Measurements from ENCODE around the gene STAM. TPM values are rescaled to one million over a fixed set of nuclear protein-coding genes. Genes with fewer than 3 reads are reported as not detected.

Gene STAM
- total and polyA plus RNA-seq, 2 donors (not counting 3 experiments of a cell fraction or from before 2014, with no cell fraction given) = 17.7 to 20.0 TPM

GRCh38 chr10:17624996-17625395 is 19.0 kb upstream of the STAM start:
- intact Hi-C loops (cut with micrococcal nuclease) = no loop called here
- BruUV-seq (replicated peaks) = no TSS peak
- CTCF ChIA-PET = interaction anchor here (1.0 kb wide), 1 partner anchor 9 kb away, joined by 4 read pairs; no protein-coding TSS in a partner anchor

GRCh38 chr10:17626656-17627055 is 17.3 kb upstream of the STAM start:
- no TSS peak for BruUV-seq (replicated peaks)
- H3K9ac ChIP-seq (replicated peaks; ENCODE audit: extremely low read depth, insufficient read depth, low read length) = no peak overlapping the region
- no peaks in the 10 kb centered on the region for H3K36me3 ChIP-seq (ENCODE audit: control insufficient read depth in 2 of 2, extremely low read depth in 1 of 2, insufficient read depth in 2 of 2, low read length in 2 of 2)
- no peaks in the 10 kb centered on the region for H3K9me1 ChIP-seq (replicated peaks; ENCODE audit: control insufficient read depth, extremely low read depth, insufficient read depth, low read length)
- H3K9me3 ChIP-seq (replicated peaks; ENCODE audit: control insufficient read depth, insufficient read depth, low read length) = no peaks in the 10 kb centered on the region
- TF ChIP-seq POLR2A (IDR thresholded peaks at IDR 0.05; ENCODE audit: low read depth, low read length) (no peak), MAX (IDR thresholded peaks at IDR 0.05; ENCODE audit: insufficient read depth, insufficient read length) (no peak), GATA2 (IDR thresholded peaks at IDR 0.05; ENCODE audit: insufficient read depth, insufficient read length, low read depth, low read length) (no peak), POLR2AphosphoS5 (IDR thresholded peaks at IDR 0.05; ENCODE audit: insufficient read depth, low read depth, low read length) (no peak), EZH2 (IDR thresholded peaks at IDR 0.05; ENCODE audit: borderline replicate concordance, low read depth, low read length, severe bottlenecking) (no peak), JUN (IDR thresholded peaks at IDR 0.05; ENCODE audit: borderline replicate concordance, insufficient read depth, insufficient read length, low read depth) (no peak), FOS (IDR thresholded peaks at IDR 0.05; ENCODE audit: borderline replicate concordance, insufficient read depth, low read length) (no peak), MYC (IDR thresholded peaks at IDR 0.05; ENCODE audit: low read depth, low read length) (no peak), CTCF (IDR thresholded peaks at IDR 0.05; ENCODE audit: extremely low read depth in 1 of 2, insufficient read depth in 1 of 2, low read depth in 1 of 2, low read length in 2 of 2) (no peak)
- no peaks in the 10 kb centered on the region for H4K20me1 ChIP-seq (replicated peaks; ENCODE audit: control insufficient read depth, extremely low read depth, insufficient read depth, low read length)
- intact Hi-C loops (cut with micrococcal nuclease) = no loop called here
- H3K79me2 ChIP-seq (ENCODE audit: control insufficient read depth, insufficient read depth, low read length) = no peaks in the 10 kb centered on the region
- FAIRE-seq = no peak
- ChIA-PET POLR2A (no interaction called here), CTCF (interaction anchor here (1.1 kb wide), 1 partner anchor 9 kb away, joined by 4 read pairs; the partner anchor contains the start of gene HACD1)
- H3K27ac ChIP-seq (ENCODE audit: insufficient read depth, low read depth, low read length) = no peak overlapping the region
- H2AFZ ChIP-seq (ENCODE audit: low read depth, low read length) = no peak overlapping the region
- dilution Hi-C loops (cut with MboI; ENCODE audit: extremely low pct_ligation_motif_present, low sequenced_read_pairs) = no loop called here
- H3K4me1 ChIP-seq (ENCODE audit: control insufficient read depth, extremely low read depth, insufficient read depth, low read length) = no peaks in the 10 kb centered on the region
- DNase-seq (ENCODE audit: low read depth, low spot score) = no peak
- no peak overlapping the region for H3K4me2 ChIP-seq (ENCODE audit: insufficient read depth, low read length)
- peaks cover 5 to 22% of the 10 kb centered on the region in 2 experiments for H3K27me3 ChIP-seq (ENCODE audit: control insufficient read depth in 2 of 2, insufficient read depth in 2 of 2, low read length in 2 of 2)
- H3K4me3 ChIP-seq (replicated peaks in 1 of 3; ENCODE audit: insufficient read depth in 1 of 3, low read depth in 1 of 3, low read length in 3 of 3) = no peak overlapping the region

More at GRCh38 chr10:17624996-17625395, 19.0 kb upstream of the STAM start:
- Histone ChIP-seq H3K9ac (replicated peaks; ENCODE audit: extremely low read depth, insufficient read depth, low read length) (no peak overlapping the region), H3K27me3 (ENCODE audit: control insufficient read depth in 2 of 2, insufficient read depth in 2 of 2, low read length in 2 of 2) (peaks cover 9 to 27% of the 10 kb centered on the region in 2 experiments), H2AFZ (ENCODE audit: low read depth, low read length) (no peak overlapping the region), H3K4me3 (replicated peaks in 1 of 3; ENCODE audit: insufficient read depth in 1 of 3, low read depth in 1 of 3, low read length in 3 of 3) (no peak overlapping the region), H3K27ac (ENCODE audit: insufficient read depth, low read depth, low read length) (no peak overlapping the region), H3K36me3 (ENCODE audit: control insufficient read depth in 2 of 2, extremely low read depth in 1 of 2, insufficient read depth in 2 of 2, low read length in 2 of 2) (no peaks in the 10 kb centered on the region), H3K4me2 (ENCODE audit: insufficient read depth, low read length) (no peak overlapping the region), H3K9me1 (replicated peaks; ENCODE audit: control insufficient read depth, extremely low read depth, insufficient read depth, low read length) (no peaks in the 10 kb centered on the region), H3K4me1 (ENCODE audit: control insufficient read depth, extremely low read depth, insufficient read depth, low read length) (no peaks in the 10 kb centered on the region), H3K9me3 (replicated peaks; ENCODE audit: control insufficient read depth, insufficient read depth, low read length) (no peaks in the 10 kb centered on the region), H3K79me2 (ENCODE audit: control insufficient read depth, insufficient read depth, low read length) (no peaks in the 10 kb centered on the region), H4K20me1 (replicated peaks; ENCODE audit: control insufficient read depth, extremely low read depth, insufficient read depth, low read length) (no peaks in the 10 kb centered on the region)
- TF ChIP-seq POLR2A (IDR thresholded peaks at IDR 0.05; ENCODE audit: low read depth, low read length) = no peak
- no peak for TF ChIP-seq GATA2 (IDR thresholded peaks at IDR 0.05; ENCODE audit: insufficient read depth, insufficient read length, low read depth, low read length)
- no peak for TF ChIP-seq EZH2 (IDR thresholded peaks at IDR 0.05; ENCODE audit: borderline replicate concordance, low read depth, low read length, severe bottlenecking)
- dilution Hi-C loops (cut with MboI; ENCODE audit: extremely low pct_ligation_motif_present, low sequenced_read_pairs) = no loop called here
- DNase-seq (ENCODE audit: low read depth, low spot score) (no peak), FAIRE-seq (no peak)
- POLR2A ChIA-PET = no interaction called here
